NCI-H2227 (cell line): ENCODE results near the gene PGAM2.
"Not testable (repeated sequence)": the region's sequence is repeated elsewhere in the genome, so short reads cannot be mapped to it uniquely, and the experiment has no call there.

Experiments
- DNase-seq: peaks from one replicate; lab custom pipeline; 2025; ENCODE audit not compliant: unreplicated experiment; lab: John Stamatoyannopoulos, UW

Gene PGAM2

DNA sequence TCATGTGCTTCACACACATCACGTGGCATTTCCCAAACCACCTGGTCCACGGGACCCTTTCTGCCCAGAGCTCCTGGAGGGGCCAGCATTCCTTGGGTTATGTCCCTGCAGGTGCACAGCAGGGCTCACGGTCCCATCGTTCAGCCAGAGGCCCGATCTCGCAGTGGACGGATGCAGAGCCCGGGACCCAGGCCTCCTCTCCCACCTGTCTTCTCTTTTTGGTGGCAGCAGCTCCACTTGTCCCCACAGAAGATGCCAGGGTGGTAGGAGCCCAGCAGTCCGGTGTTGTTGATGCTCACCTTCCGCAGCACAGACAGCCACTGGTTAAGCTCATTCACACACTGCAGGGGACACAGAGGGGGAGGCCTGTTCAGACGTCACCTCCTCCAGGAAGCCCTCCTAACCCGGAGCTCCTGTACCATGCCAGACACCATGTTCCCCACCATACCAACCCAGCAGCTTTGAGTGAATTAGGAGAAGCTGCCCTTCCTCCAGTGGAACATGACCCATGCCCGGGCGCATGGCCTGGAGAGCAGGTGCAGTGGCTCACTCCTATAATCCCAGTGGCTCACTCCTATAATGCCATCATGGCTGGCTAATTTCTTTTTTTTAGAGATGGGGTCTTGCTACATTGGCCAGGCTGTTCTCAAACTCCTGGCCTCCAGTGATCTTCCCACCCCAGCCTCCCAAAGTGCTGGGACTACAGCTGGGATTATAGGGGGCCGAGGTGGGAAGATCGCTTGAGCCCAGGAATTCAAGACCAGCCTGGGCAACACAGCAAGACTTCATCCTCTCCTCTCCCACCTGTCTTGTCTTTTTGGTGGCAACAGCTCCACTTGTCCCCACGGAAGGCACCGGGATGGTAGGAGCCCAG lies 31.2 kb downstream of the PGAM2 start:
- not testable (repeated sequence) for DNase-seq

GRCh38 chr7:44032031-44032430 lies 33.3 kb downstream of the PGAM2 start:
- DNase-seq: not testable (repeated sequence)

DNA sequence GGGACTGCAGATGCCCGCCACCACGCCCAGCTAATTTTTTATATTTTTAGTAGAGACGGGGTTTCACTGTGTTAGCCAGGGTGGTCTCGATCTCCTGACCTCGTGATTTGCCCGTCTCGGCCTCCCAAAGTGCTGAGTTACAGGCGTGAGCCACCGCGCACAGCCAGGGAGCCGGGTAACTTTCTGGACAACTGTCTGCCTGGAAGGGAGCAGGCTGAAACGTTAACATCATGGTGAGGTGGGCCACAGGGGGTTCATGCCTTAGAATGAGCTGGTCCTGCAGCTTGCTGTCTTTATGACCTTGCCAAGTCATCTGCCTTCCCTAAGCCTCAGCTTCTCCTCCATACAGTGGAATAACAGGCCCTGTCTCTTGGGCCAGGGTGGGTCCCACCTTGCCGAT lies 34.0 kb downstream of the PGAM2 start:
- not testable (repeated sequence) for DNase-seq

DNA sequence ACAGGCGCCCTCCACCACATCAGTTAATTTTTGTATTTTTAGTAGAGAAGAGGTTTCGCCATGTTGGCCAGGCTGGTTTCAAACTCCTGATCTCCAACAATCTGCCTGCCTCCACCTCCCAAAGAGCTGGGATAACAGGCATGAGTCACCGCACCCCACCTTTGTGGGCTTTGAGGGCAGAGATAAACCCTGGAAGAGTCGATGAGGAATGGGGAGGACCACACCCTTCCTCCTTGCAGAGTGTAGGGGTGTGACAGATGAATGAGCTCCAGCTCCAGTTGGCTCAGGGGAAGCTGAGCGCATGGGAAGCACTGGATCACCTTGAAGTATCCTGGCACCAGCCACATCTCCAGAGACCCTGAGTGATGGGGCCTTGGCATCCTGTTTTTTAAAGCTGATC lies 35.3 kb downstream of the PGAM2 start:
- DNase-seq: not testable (repeated sequence)

GRCh38 chr7:44029433-44029832 lies 35.9 kb downstream of the PGAM2 start:
- not testable (repeated sequence) for DNase-seq

- not testable (repeated sequence) for DNase-seq
Observed at GRCh38 chr7:44022796-44023467, 42.4 kb downstream of the PGAM2 start.

GRCh38 chr7:44022069-44022468 lies 43.3 kb downstream of the PGAM2 start:
- DNase-seq: not testable (repeated sequence)

GRCh38 chr7:44019825-44020224 lies 45.5 kb downstream of the PGAM2 start:
- not testable (repeated sequence) for DNase-seq

GRCh38 chr7:44018857-44019807 lies 46.2 kb downstream of the PGAM2 start:
- DNase-seq: peak; percentile 98

DNA sequence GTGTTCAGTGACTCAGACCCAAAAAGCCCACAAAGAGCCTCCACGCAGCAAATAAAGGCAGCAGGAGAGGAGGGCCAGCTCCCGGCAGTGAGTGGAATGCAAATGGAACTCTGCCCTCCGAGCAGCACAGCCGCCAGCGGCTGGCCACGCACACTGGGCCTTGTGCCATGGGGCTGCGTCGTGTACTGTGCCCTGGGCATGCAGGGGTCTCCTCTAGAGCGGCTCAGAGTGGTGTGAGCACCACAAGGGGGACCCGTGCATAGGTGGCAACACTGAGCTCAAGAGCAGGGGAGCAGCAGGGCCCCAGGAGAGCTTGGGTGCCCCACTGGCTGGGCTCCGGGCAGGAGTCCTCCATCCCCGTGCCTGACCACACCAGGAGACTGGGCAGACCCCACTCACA lies 50.3 kb downstream of the PGAM2 start:
- DNase-seq: not testable (repeated sequence)
